ENCODE results near the gene CTU2. TPM values are rescaled to one million over a fixed set of nuclear protein-coding genes. Genes with fewer than 3 reads are reported as not detected.

Gene CTU2
- total RNA-seq, 1 experiment from 2014 or later = 54.9 TPM

GRCh38 chr16:88700636-88701482 is 5.4 kb upstream of the CTU2 start:
- ChIA-PET CTCF (interaction anchor here (1.3 kb wide), 1 partner anchor 9 kb away, joined by 3 read pairs; no protein-coding TSS in a partner anchor), POLR2A (no interaction called here)
- Histone ChIP-seq H3K27me3 (replicated peaks; ENCODE audit: control insufficient read depth, insufficient read depth, low read length) (no peaks in the 10 kb centered on the region), H3K36me3 (ENCODE audit: control insufficient read depth, insufficient read depth, low read length) (peaks cover 2% of the 10 kb centered on the region; the same call in 1 of the 2 replicates), H3K4me3 (ENCODE audit: low read depth, low read length) (no peak overlapping the region), H3K4me1 (peaks cover 9% of the 10 kb centered on the region; the same call in 1 of the 2 replicates), H3K9me3 (no peaks in the 10 kb centered on the region)
- H3K4me3 Mint-ChIP-seq (ENCODE audit: unreplicated experiment) = no peak overlapping the region
- no peaks in the 10 kb centered on the region for H3K9me3 Mint-ChIP-seq (ENCODE audit: unreplicated experiment)
- H3K4me1 Mint-ChIP-seq (ENCODE audit: low read depth, unreplicated experiment) = no peaks in the 10 kb centered on the region
- intact Hi-C loops (cut with micrococcal nuclease; ENCODE audit: unreplicated experiment) = no loop called here
- peaks cover 6% of the 10 kb centered on the region for H3K36me3 Mint-ChIP-seq (ENCODE audit: insufficient read depth, unreplicated experiment)
- no peak for DNase-seq
- H3K27ac Mint-ChIP-seq (ENCODE audit: unreplicated experiment) = no peak overlapping the region
- TF ChIP-seq CTCF (IDR thresholded peaks at IDR 0.05; ENCODE audit: insufficient read depth in 1 of 2, low read depth in 1 of 2, low read length in 1 of 2, severe bottlenecking in 1 of 2, unreplicated experiment in 1 of 2) = no peak
- BruUV-seq (replicated peaks) = no TSS peak
- no peaks in the 10 kb centered on the region for H3K27me3 Mint-ChIP-seq (ENCODE audit: insufficient read depth, unreplicated experiment)

GRCh38 chr16:88701581-88702370 is 4.5 kb upstream of the CTU2 start:
- intact Hi-C loops (cut with micrococcal nuclease; ENCODE audit: unreplicated experiment) = no loop called here
- Histone ChIP-seq H3K27me3 (replicated peaks; ENCODE audit: control insufficient read depth, insufficient read depth, low read length) (no peaks in the 10 kb centered on the region), H3K36me3 (ENCODE audit: control insufficient read depth, insufficient read depth, low read length) (peaks cover 2% of the 10 kb centered on the region; the same call in 1 of the 2 replicates), H3K4me1 (peaks cover 9% of the 10 kb centered on the region; the same call in 1 of the 2 replicates), H3K9me3 (no peaks in the 10 kb centered on the region), H3K4me3 (ENCODE audit: low read depth, low read length) (no peak overlapping the region)
- no peak for TF ChIP-seq CTCF (IDR thresholded peaks at IDR 0.05; ENCODE audit: insufficient read depth in 1 of 2, low read depth in 1 of 2, low read length in 1 of 2, severe bottlenecking in 1 of 2, unreplicated experiment in 1 of 2)
- ChIA-PET POLR2A (no interaction called here), CTCF (interaction anchor here (1.0 kb wide), 1 partner anchor 36 kb away, joined by 3 read pairs; no protein-coding TSS in a partner anchor)
- no peaks in the 10 kb centered on the region for H3K27me3 Mint-ChIP-seq (ENCODE audit: insufficient read depth, unreplicated experiment)
- no peaks in the 10 kb centered on the region for H3K9me3 Mint-ChIP-seq (ENCODE audit: unreplicated experiment)
- peaks cover 13% of the 10 kb centered on the region for H3K36me3 Mint-ChIP-seq (ENCODE audit: insufficient read depth, unreplicated experiment)
- H3K4me1 Mint-ChIP-seq (ENCODE audit: low read depth, unreplicated experiment) = no peaks in the 10 kb centered on the region
- H3K27ac Mint-ChIP-seq (ENCODE audit: unreplicated experiment) = no peak overlapping the region
- no TSS peak for BruUV-seq (replicated peaks)
- H3K4me3 Mint-ChIP-seq (ENCODE audit: unreplicated experiment) = no peak overlapping the region
- no peak for DNase-seq
